Activated effector memory CD4-positive, alpha-beta T cell treated with anti-CD3 and anti-CD28 coated beads, Interleukin-2, amount 50 U/mL, for 16 hours (primary cell): ENCODE results near the gene A4GALT.
"Not testable (repeated sequence)": the region's sequence is repeated elsewhere in the genome, so short reads cannot be mapped to it uniquely, and the experiment has no call there.

Experiments
- DNase-seq: peaks from one replicate; pipeline ENCODE4 v3.0.0-alpha.2; 2020

A4GALT gene

GRCh38 chr22:42680648-42681047 is 40.0 kb downstream of the A4GALT start:
- no peak for DNase-seq

GRCh38 chr22:42679691-42680090 is 41.0 kb downstream of the A4GALT start:
- DNase-seq = no peak

- no peak for DNase-seq
These were observed 41.8 kb downstream of the A4GALT start for GRCh38 chr22:42678894-42679293.

- not testable (repeated sequence) for DNase-seq
These were observed 42.7 kb downstream of the A4GALT start for GRCh38 chr22:42677936-42678335.

- DNase-seq = no peak
These were observed 44.5 kb downstream of the A4GALT start for GRCh38 chr22:42676059-42676607.

- DNase-seq = no peak
These were observed 46.7 kb downstream of the A4GALT start for GRCh38 chr22:42673898-42674401.

- DNase-seq = not testable (repeated sequence)
These were observed 47.6 kb downstream of the A4GALT start for GRCh38 chr22:42673071-42673470.

- DNase-seq = no peak
These were observed 49.6 kb downstream of the A4GALT start for GRCh38 chr22:42670921-42671709.

- DNase-seq = no peak
These were observed 50.6 kb downstream of the A4GALT start for GRCh38 chr22:42670046-42670445.

- DNase-seq = not testable (repeated sequence)
These were observed 54.3 kb downstream of the A4GALT start for GRCh38 chr22:42666393-42666792.

GRCh38 chr22:42664976-42665831 is 55.5 kb downstream of the A4GALT start:
- no peak for DNase-seq

- peak; percentile 93 for DNase-seq
These were observed 58.5 kb downstream of the A4GALT start for GRCh38 chr22:42661985-42662831.

GRCh38 chr22:42656578-42656977 is 64.1 kb downstream of the A4GALT start:
- DNase-seq = no peak

GRCh38 chr22:42655693-42656092 is 65.0 kb downstream of the A4GALT start:
- no peak for DNase-seq

GRCh38 chr22:42654436-42655073 is 66.1 kb downstream of the A4GALT start:
- DNase-seq = no peak

- DNase-seq = no peak
These were observed 66.7 kb downstream of the A4GALT start for GRCh38 chr22:42653999-42654398.

- no peak for DNase-seq
These were observed 69.5 kb downstream of the A4GALT start for GRCh38 chr22:42651134-42651533.

- DNase-seq = peak; percentile 92
These were observed 71.2 kb downstream of the A4GALT start, which contains the start of gene CYB5R3 for GRCh38 chr22:42649246-42650099. TSS of gene CYB5R3 (minus strand) at chr22:42649392. CDS start at chr22:42649315, 77 bp downstream.

- no peak for DNase-seq
These were observed 72.1 kb downstream of the A4GALT start for GRCh38 chr22:42648368-42649245.

- no peak for DNase-seq
These were observed 72.7 kb downstream of the A4GALT start for GRCh38 chr22:42648017-42648367.
